ENCODE data around the gene MUSTN1.

Gene MUSTN1

DNA sequence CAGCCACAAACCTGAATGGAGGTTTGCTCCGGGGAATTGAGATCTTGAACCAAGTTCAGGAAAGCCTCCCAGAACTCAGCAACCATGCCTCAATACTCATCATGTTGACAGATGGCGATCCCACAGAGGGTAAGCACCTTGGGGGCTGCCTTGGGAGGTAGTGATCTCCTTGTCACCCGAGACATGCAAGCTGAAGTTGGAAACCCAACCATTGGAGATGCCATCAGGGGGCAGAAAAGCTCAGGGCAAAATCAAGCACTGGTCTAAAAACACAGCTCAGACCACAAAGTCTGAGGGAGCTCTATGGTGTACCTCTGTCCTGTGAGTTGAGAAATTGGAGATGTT, 51.6 kb downstream of the MUSTN1 start:
- no peak for DNase-seq
